SK-N-SH treated with all-trans-retinoic acid at 6 μM for 48 hours (cell line): Measurements from ENCODE around the gene PRKAR1B.
"Not testable (repeated sequence)": the region's sequence is repeated elsewhere in the genome, so short reads cannot be mapped to it uniquely, and the experiment has no call there.

Experiments used
- ATAC-seq: fragments of 200-7000 bp; cut with Tn5 transposase; 3 replicates; pipeline ENCODE4 v1.9.1; 2020; ENCODE audit warnings: mild to moderate bottlenecking, moderate library complexity
- ARNTL ChIP-seq: fragments of 450-650 bp; formaldehyde crosslinking; IDR thresholded peaks from 2 replicates; pipeline ENCODE4 v1.5.0; 2020; ENCODE audit warnings: low read depth, mild to moderate bottlenecking, moderate library complexity, borderline replicate concordance
- BACH2 ChIP-seq: fragments of 250-450 bp; sonication (Bioruptor Pico); IDR thresholded peaks from 2 replicates; pipeline ENCODE4 v1.9.0; 2021; ENCODE audit warnings: mild to moderate bottlenecking, borderline replicate concordance
- CSDC2 ChIP-seq: fragments of 250-450 bp; sonication (Bioruptor Pico); IDR thresholded peaks from 2 replicates; pipeline ENCODE4 v1.5.0; 2020; ENCODE audit warnings: mild to moderate bottlenecking, moderate library complexity
- ESRRG ChIP-seq: fragments of 250-450 bp; sonication (Bioruptor Pico); IDR thresholded peaks from 2 replicates; pipeline ENCODE4 v1.6.1; 2021; ENCODE audit warnings: mild to moderate bottlenecking
- GLIS3 ChIP-seq: fragments of 250-450 bp; sonication (Bioruptor Pico); IDR thresholded peaks from 2 replicates; pipeline ENCODE4 v1.5.0; 2020; ENCODE audit warnings: mild to moderate bottlenecking, moderate library complexity
- ISL1 ChIP-seq: fragments of 250-450 bp; sonication (Bioruptor Pico); IDR thresholded peaks from 2 replicates; pipeline ENCODE4 v2.1.2; 2022; ENCODE audit warnings: mild to moderate bottlenecking, moderate library complexity
- OSR1 ChIP-seq: fragments of 250-450 bp; sonication (Bioruptor Pico); IDR thresholded peaks from 2 replicates; pipeline ENCODE4 v1.8.0; 2022; ENCODE audit warnings: moderate library complexity, mild to moderate bottlenecking, inconsistent platforms
- PPARA ChIP-seq: fragments of 250-450 bp; sonication (Bioruptor Pico); IDR thresholded peaks from 2 replicates; pipeline ENCODE4 v1.5.0; 2020; ENCODE audit warnings: mild to moderate bottlenecking, borderline replicate concordance
- RARB ChIP-seq: fragments of 250-450 bp; sonication (Bioruptor Pico); IDR thresholded peaks from 2 replicates; pipeline ENCODE4 v1.8.0; 2021; ENCODE audit warnings: mild to moderate bottlenecking, moderate library complexity
- SNAI2 ChIP-seq: fragments of 250-450 bp; sonication (Bioruptor Pico); IDR thresholded peaks from 2 replicates; pipeline ENCODE4 v1.5.0; 2020; ENCODE audit warnings: mild to moderate bottlenecking, moderate library complexity
- TCF4 ChIP-seq: fragments of 250-450 bp; sonication (Bioruptor Pico); IDR thresholded peaks from 2 replicates; pipeline ENCODE4 v1.8.0; 2021; ENCODE audit warnings: mild to moderate bottlenecking, moderate library complexity, borderline replicate concordance
- TOX ChIP-seq: fragments of 250-450 bp; sonication (Bioruptor Pico); IDR thresholded peaks from 2 replicates; pipeline ENCODE4 v1.8.0; 2021; ENCODE audit warnings: mild to moderate bottlenecking, moderate library complexity, borderline replicate concordance
- ZC3H10 ChIP-seq: fragments of 250-450 bp; sonication (Bioruptor Pico); IDR thresholded peaks from 2 replicates; pipeline ENCODE4 v1.5.1; 2021; ENCODE audit warnings: mild to moderate bottlenecking, moderate library complexity
- ZFP3 ChIP-seq: fragments of 250-450 bp; sonication (Bioruptor Pico); IDR thresholded peaks from 2 replicates; pipeline ENCODE4 v1.5.0; 2020; ENCODE audit warnings: mild to moderate bottlenecking, moderate library complexity
- ZNF565 ChIP-seq: fragments of 450-650 bp; formaldehyde crosslinking; conservative IDR thresholded peaks from 2 replicates; pipeline ENCODE4 v1.5.0; 2020; ENCODE audit warnings: low read depth, mild to moderate bottlenecking, moderate library complexity
- ZNF70 ChIP-seq: fragments of 450-650 bp; formaldehyde crosslinking; IDR thresholded peaks from 2 replicates; pipeline ENCODE4 v1.5.0; 2020; ENCODE audit warnings: mild to moderate bottlenecking, moderate library complexity
- ZNF8 ChIP-seq: fragments of 450-650 bp; formaldehyde crosslinking; IDR thresholded peaks from 2 replicates; pipeline ENCODE4 v1.5.0; 2020; ENCODE audit warnings: mild to moderate bottlenecking, moderate library complexity
- TF ChIP-seq, protein P1 (sequence below): fragments of 250-450 bp; sonication (Bioruptor Pico); IDR thresholded peaks from 2 replicates; pipeline ENCODE4 v1.5.0; 2020; ENCODE audit warnings: mild to moderate bottlenecking, moderate library complexity
- TF ChIP-seq, protein P2 (sequence below): fragments of 250-450 bp; sonication (Bioruptor Pico); IDR thresholded peaks from 2 replicates; pipeline ENCODE4 v1.8.0; 2021; ENCODE audit warnings: low read depth, mild to moderate bottlenecking, moderate library complexity, borderline replicate concordance
- TF ChIP-seq, protein P3 (sequence below): fragments of 250-450 bp; sonication (Bioruptor Pico); IDR thresholded peaks from 2 replicates; pipeline ENCODE4 v1.5.1; 2020; ENCODE audit warnings: low read depth, mild to moderate bottlenecking, moderate library complexity
- TF ChIP-seq, protein P4 (sequence below): fragments of 250-450 bp; sonication (Bioruptor Pico); IDR thresholded peaks from 2 replicates; pipeline ENCODE4 v1.5.1; 2021; ENCODE audit warnings: mild to moderate bottlenecking, moderate library complexity

PRKAR1B gene

DNA sequence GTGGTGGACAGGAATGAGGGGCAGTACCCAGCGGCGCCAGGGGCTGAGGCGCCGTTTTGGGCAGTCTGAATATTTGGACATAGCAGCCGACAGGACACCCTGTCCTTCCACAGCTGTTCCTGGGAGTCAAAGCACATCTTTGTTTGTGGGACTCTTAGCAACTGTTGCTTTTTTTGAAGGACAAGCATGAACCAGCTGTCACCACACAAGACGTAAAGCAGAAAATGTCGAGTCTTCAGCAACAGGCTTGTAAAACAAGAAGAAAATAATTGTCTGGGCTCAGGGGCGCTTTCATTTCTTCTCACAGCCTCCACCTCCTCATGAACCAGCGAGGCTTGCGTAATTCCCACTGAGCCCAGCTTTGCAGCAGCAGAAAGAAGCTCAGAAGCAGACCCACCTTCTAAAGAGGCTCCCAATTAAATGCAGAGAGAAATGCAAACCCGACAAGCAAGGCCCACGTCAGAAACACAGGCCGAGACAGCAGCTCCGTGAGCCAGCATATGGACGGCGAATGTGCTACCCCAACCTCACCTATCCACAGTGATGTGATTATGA is 69.4 kb downstream of the PRKAR1B start (continued):
- TF ChIP-seq OSR1 (CRISPR knock-in tag) (no peak), BACH2 (CRISPR knock-in tag) (no peak), TCF4 (CRISPR knock-in tag) (no peak)
- TF ChIP-seq, all 23 proteins: peak for 0

DNA sequence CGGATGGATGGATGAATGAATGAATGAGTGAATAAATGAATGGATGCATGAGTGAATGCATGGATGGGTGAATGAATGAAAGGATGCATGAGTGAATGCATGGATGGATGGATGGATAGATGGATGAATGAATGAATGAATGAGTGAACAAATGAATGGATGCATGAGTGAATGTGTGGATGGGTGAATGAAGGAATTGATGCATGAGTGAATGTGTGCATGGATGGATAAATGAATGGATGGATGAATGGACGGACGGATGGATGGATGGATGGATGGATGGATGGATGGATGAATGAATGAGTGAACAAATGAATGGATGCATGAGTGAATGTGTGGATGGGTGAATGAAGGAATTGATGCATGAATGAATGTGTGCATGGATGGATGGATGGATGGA is 70.1 kb downstream of the PRKAR1B start:
- ATAC-seq, result not testable (repeated sequence)

DNA sequence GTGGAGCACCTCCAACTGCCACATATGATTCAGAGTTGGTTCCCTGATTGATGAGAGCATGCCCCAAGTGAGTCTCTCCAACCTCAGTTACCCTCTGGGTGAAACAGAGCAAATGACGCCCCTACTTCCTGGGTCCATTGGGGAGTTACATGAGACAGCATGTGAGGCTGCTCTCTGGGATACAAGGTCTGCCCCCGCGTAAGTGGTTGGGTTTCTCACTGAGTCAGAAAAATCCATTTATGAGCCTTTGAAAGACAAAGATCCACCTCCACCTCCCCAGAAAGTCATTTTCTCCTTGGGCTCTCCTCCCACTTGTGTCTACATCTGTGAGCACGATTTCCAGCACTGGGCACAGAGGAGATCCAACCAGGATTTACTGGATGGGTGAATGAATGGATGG is 71.3 kb downstream of the PRKAR1B start:
- no peak for TF ChIP-seq OSR1 (CRISPR knock-in tag)
- TF ChIP-seq ZFP3 (CRISPR knock-in tag), result no peak
- no peak for TF ChIP-seq ZC3H10 (CRISPR knock-in tag)
- TF ChIP-seq RARB (CRISPR knock-in tag), result no peak
- no peak for TF ChIP-seq ZNF8 (CRISPR knock-in tag)
- TF ChIP-seq BACH2 (CRISPR knock-in tag), result no peak
- TF ChIP-seq PPARA (CRISPR knock-in tag), result no peak
- no peak for TF ChIP-seq ESRRG (CRISPR knock-in tag)
- TF ChIP-seq, protein P1, sequence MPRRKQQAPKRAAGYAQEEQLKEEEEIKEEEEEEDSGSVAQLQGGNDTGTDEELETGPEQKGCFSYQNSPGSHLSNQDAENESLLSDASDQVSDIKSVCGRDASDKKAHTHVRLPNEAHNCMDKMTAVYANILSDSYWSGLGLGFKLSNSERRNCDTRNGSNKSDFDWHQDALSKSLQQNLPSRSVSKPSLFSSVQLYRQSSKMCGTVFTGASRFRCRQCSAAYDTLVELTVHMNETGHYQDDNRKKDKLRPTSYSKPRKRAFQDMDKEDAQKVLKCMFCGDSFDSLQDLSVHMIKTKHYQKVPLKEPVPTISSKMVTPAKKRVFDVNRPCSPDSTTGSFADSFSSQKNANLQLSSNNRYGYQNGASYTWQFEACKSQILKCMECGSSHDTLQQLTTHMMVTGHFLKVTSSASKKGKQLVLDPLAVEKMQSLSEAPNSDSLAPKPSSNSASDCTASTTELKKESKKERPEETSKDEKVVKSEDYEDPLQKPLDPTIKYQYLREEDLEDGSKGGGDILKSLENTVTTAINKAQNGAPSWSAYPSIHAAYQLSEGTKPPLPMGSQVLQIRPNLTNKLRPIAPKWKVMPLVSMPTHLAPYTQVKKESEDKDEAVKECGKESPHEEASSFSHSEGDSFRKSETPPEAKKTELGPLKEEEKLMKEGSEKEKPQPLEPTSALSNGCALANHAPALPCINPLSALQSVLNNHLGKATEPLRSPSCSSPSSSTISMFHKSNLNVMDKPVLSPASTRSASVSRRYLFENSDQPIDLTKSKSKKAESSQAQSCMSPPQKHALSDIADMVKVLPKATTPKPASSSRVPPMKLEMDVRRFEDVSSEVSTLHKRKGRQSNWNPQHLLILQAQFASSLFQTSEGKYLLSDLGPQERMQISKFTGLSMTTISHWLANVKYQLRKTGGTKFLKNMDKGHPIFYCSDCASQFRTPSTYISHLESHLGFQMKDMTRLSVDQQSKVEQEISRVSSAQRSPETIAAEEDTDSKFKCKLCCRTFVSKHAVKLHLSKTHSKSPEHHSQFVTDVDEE, result no peak
- TF ChIP-seq TOX, result no peak
- no peak for TF ChIP-seq TCF4 (CRISPR knock-in tag)
- no peak for TF ChIP-seq SNAI2 (CRISPR knock-in tag)
- TF ChIP-seq, protein P2, sequence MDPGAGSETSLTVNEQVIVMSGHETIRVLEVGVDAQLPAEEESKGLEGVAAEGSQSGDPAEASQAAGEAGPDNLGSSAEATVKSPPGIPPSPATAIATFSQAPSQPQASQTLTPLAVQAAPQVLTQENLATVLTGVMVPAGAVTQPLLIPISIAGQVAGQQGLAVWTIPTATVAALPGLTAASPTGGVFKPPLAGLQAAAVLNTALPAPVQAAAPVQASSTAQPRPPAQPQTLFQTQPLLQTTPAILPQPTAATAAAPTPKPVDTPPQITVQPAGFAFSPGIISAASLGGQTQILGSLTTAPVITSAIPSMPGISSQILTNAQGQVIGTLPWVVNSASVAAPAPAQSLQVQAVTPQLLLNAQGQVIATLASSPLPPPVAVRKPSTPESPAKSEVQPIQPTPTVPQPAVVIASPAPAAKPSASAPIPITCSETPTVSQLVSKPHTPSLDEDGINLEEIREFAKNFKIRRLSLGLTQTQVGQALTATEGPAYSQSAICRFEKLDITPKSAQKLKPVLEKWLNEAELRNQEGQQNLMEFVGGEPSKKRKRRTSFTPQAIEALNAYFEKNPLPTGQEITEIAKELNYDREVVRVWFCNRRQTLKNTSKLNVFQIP (CRISPR knock-in tag), result no peak
- no peak for TF ChIP-seq GLIS3 (CRISPR knock-in tag)
- TF ChIP-seq, protein P3, sequence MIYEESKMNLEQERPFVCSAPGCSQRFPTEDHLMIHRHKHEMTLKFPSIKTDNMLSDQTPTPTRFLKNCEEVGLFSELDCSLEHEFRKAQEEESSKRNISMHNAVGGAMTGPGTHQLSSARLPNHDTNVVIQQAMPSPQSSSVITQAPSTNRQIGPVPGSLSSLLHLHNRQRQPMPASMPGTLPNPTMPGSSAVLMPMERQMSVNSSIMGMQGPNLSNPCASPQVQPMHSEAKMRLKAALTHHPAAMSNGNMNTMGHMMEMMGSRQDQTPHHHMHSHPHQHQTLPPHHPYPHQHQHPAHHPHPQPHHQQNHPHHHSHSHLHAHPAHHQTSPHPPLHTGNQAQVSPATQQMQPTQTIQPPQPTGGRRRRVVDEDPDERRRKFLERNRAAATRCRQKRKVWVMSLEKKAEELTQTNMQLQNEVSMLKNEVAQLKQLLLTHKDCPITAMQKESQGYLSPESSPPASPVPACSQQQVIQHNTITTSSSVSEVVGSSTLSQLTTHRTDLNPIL (CRISPR knock-in tag), result no peak
- no peak for TF ChIP-seq ZNF565 (CRISPR knock-in tag)
- TF ChIP-seq, protein P4, sequence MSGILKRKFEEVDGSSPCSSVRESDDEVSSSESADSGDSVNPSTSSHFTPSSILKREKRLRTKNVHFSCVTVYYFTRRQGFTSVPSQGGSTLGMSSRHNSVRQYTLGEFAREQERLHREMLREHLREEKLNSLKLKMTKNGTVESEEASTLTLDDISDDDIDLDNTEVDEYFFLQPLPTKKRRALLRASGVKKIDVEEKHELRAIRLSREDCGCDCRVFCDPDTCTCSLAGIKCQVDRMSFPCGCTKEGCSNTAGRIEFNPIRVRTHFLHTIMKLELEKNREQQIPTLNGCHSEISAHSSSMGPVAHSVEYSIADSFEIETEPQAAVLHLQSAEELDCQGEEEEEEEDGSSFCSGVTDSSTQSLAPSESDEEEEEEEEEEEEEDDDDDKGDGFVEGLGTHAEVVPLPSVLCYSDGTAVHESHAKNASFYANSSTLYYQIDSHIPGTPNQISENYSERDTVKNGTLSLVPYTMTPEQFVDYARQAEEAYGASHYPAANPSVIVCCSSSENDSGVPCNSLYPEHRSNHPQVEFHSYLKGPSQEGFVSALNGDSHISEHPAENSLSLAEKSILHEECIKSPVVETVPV, result no peak
- TF ChIP-seq CSDC2 (CRISPR knock-in tag), result no peak
- no peak for ATAC-seq

DNA sequence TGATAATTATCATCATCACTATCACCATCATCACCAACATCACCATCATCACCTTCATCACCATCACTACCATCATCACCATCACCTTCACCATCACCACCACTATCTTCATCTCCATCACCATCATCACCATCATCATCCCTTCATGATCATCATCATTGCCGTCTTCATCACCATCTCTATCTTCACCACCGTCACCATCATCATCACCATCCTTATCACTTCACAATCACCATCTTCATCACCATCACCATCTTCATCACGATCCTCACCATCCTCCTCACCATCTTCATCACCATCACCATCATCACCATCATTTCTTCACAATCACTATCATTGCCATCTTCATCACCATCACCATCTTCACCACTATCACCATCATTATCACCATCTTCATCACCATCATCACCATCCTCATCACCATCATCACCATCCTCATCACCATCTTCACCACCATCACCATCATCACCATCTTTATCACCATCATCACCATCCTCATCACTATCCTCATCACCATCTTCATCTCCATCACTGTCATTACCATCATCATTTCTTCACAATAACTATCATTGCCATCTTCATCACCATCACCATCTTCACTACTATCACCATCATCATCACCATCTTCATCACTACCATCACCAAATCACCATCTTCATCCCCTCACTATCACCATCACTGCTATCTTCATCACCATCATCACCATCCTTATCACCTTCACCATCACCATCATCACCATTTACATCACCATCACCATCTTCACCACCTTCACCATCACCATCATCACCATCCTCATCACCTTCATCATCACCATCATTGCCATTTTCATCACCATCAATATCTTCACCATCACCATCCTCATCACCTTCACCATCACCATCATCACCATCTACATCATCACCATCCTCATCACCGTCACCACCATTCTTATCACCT is 73.0 kb downstream of the PRKAR1B start:
- no peak for ATAC-seq
- TF ChIP-seq, protein P2 (CRISPR knock-in tag), result no peak
- TF ChIP-seq TCF4 (CRISPR knock-in tag), result no peak
- TF ChIP-seq CSDC2 (CRISPR knock-in tag), result no peak
- no peak for TF ChIP-seq SNAI2 (CRISPR knock-in tag)
- TF ChIP-seq, protein P1, result no peak
- TF ChIP-seq BACH2 (CRISPR knock-in tag), result no peak
- no peak for TF ChIP-seq ARNTL (CRISPR knock-in tag)
- TF ChIP-seq TOX, result no peak
- no peak for TF ChIP-seq PPARA (CRISPR knock-in tag)
- no peak for TF ChIP-seq ZNF70
- no peak for TF ChIP-seq OSR1 (CRISPR knock-in tag)
- no peak for TF ChIP-seq ZNF8 (CRISPR knock-in tag)
- TF ChIP-seq ISL1 (CRISPR knock-in tag), result no peak
- no peak for TF ChIP-seq ESRRG (CRISPR knock-in tag)
- TF ChIP-seq, all 23 proteins: peak for 0
